NOMO-1 (cell line): Measurements from ENCODE around the gene STPG1.

Source experiments
- DNase-seq, 2 experiments: peaks; one replicate each; lab custom pipeline; 2025; ENCODE audit not compliant: unreplicated experiment in 2 of 2; lab: John Stamatoyannopoulos, UW

Gene STPG1

GRCh38 chr1:24427545-24427862 is 13.9 kb upstream of the STPG1 start:
- no peak for DNase-seq

DNA sequence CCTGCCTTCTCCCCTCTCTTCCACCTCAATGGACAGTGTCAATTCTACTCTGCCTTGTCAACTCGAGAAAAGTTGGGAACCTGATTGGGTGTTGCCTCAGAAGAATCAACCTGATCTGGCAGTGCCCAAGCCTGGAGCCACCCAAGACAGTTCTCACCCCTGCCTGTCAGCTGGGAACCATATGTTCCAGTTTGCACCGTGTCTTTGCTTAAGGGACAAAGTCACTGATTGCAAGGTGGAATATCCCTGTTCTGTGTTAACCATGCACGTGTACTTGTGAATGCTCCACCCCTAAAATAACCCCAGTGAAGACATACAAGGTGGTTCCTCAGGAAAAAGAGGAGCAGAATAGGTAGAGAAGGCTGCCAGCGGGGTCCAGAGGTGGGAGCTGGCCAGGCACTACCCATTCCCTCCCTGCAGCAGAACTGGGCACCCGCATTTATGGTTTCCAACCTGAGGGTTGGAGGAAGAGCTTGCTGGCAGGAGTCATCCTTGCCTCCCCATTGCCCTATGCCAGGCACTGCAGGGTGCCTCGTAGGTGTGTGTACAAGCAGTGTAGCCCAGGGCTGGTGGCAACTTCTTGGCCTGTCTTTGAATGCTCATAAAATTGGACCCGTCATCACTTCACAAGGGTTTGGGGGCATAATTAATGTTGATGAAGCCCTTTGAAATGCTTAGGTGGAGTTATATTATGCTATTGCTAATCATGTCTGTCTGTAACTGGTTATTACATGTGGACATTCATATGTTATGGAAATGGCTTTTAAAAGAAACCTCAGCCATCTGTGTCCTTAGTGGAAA is 13.4 kb upstream of the STPG1 start:
- DNase-seq, result no peak

DNA sequence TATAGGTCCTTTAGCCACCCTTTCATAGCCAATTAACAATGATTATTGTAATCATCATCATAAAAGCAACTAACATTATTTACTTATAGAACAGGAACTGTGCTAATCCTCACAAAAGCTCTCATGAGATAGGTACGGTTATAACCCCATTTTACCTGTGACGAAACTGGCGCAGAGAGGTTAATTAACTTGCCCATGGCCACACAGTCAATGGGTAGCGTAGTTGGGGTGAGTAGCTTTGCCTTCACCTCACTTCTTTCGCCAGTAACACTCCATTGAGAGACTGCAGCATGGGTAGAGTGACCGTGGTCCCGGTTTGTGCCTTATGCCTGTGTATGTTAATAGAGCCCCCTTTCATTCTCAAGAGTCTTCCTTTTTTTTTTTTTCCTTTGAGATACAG is 12.3 kb upstream of the STPG1 start:
- DNase-seq, result no peak

GRCh38 chr1:24425441-24425840 is 11.9 kb upstream of the STPG1 start:
- no peak for DNase-seq

- no peak for DNase-seq
These were observed 11.4 kb upstream of the STPG1 start for GRCh38 chr1:24424990-24425389.

DNA sequence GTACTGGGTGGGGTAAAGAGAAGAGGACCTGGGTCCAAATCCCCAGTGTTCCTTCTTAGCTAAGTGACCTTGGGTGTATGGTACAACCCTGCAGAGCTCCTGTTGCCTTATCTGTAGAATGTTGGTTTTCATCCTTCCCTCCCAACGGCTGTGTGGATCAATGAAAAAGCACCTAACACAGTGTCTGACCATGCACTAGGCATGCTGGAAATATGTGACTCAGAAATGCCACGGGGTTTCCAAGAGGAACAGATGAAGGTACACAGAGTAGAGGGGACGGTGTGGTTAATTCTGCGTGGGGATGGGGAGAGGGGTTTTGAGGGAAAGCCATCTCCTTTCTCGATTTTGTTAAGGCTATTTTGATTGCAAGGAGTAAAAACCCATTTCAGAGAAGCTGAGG is 10.6 kb upstream of the STPG1 start:
- DNase-seq, result no peak

GRCh38 chr1:24421502-24421901 is 7.9 kb upstream of the STPG1 start:
- DNase-seq, result no peak

GRCh38 chr1:24420547-24420946 is 7.0 kb upstream of the STPG1 start:
- peak; percentile 43 to 79 for DNase-seq

- peak; percentile 86 to 96 for DNase-seq
These were observed 5.5 kb upstream of the STPG1 start for GRCh38 chr1:24418898-24419628.

GRCh38 chr1:24417681-24418080 is 4.1 kb upstream of the STPG1 start:
- no peak for DNase-seq

GRCh38 chr1:24416666-24417391 is 3.2 kb upstream of the STPG1 start:
- DNase-seq, result peak; percentile 14 to 33

- DNase-seq, result no peak
These were observed 2.5 kb upstream of the STPG1 start for GRCh38 chr1:24415910-24416665.

- DNase-seq, result peak; percentile 96 to 99
These were observed 1.8 kb upstream of the STPG1 start, which contains the start of gene NIPAL3 for GRCh38 chr1:24415334-24415909. NIPAL3 (plus strand) TSS chr1:24415802; CDS start chr1:24419548, 3,746 bp downstream.

DNA sequence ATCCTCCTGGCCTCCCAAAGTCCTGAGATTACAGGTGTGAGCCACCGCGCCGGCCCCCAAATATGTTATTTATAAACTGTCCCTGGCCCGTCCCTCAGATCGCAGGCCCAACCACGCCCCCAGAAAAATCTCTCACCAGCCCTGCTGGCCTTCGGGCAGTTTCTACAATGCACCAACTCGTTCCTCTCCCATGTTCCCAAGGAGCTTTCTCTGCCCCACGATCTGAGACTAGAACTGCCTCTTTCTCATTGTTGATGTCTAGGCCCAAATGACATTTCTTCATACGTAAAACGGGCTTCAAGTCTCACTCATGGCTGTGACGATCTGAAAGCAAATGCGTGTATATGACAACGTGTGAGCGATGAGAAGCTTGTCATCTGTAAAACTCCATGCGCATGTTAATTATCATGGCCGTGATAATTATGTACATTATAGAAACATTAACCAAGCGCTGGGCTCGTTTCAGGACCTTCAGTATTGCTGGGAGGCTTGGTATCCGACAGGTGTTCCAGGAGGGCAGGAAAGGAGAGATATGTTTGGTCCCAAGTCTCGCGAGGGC is 1.3 kb upstream of the STPG1 start:
- DNase-seq, result no peak

DNA sequence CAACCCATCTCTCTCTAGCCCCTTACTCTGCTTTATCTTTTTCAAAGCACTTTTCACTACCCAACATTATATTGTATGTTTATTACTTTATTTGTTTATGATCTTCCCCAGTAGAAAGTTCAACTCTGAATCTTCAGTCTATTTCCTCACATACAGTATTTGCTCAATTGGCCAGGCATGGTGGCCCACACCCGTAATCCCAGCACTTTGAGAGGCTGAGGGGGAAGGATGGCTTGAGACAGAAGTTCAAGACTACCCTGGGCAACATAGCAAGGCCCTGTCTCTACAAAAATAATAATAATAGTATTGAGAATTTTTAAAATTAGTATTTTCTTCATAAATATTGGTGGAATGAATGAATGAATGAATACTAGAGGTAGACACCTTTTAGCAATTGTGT is 1.2 kb downstream of the STPG1 start:
- DNase-seq, result no peak

GRCh38 chr1:24411963-24412362 is 1.6 kb downstream of the STPG1 start:
- DNase-seq, result no peak

- DNase-seq, result no peak
These were observed 2.8 kb downstream of the STPG1 start for GRCh38 chr1:24410750-24411149.

DNA sequence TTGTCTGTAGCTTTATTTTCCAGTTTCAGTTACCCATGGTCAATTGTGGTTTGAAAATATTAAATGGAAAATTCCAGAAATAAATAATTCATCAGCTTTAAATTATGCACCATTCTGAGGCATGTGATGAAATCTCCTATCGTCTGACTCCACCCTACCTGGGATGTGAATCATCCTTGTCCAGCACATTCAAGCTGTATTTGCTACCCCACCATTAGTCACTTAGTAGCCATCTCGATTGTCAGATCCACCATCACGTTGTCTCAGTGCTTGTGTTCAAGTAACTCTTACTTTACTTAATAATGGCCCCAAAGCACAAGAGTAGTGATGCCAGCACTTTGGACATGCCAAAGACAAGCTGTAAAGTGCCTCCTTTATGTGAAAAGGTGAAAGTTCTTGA is 4.0 kb downstream of the STPG1 start:
- no peak for DNase-seq

- no peak for DNase-seq
These were observed 6.8 kb downstream of the STPG1 start for GRCh38 chr1:24406788-24407187.

DNA sequence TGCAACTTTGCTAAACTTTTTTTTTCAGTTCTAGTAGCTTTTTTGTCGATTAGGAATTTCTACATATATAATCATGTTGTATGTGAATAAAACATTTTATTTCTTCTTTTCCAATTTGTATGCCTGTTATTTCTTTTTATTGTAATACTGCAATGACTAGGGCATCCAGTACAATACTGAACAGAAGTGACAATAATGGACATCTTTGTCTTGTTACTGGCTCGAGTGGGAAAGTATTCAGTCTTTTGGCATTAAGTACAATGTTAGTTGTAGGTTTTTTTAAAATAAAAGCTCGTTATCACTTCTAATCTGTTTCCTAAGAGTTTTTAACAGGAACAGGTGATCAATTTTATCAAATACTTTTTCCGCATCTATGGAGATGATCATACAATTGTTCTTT is 9.8 kb downstream of the STPG1 start:
- DNase-seq, result no peak
